Cardiac fibroblast (primary cell): Measurements from ENCODE around the gene MRPL40.

Source experiments
- DNase-seq, 2 donors: peaks; one replicate each; pipeline versions ENCODE4 v3.0.0 to v3.0.0-alpha.2; 2010; ENCODE audit warnings: low read depth in 2 of 2
- H3K4me3 ChIP-seq, 2 donors: replicated peaks in 1 of 2; 1 replicate in 1 of 2; 2 replicates in 1 of 2; pipeline ENCODE4 v1.5.1; 2011; ENCODE audit warnings: low read depth in 2 of 2, low read length in 2 of 2, mild to moderate bottlenecking in 2 of 2, moderate library complexity in 1 of 2
- CTCF ChIP-seq: IDR thresholded peaks from one replicate; pipeline ENCODE4 v1.5.1; 2011; ENCODE audit warnings: low read depth, mild to moderate bottlenecking, low read length, inconsistent platforms

The MRPL40 gene

GRCh38 chr22:19412478-19412877 is 19.9 kb upstream of the MRPL40 start:
- no peak for TF ChIP-seq CTCF
- H3K4me3 ChIP-seq, result no peak overlapping the region
- no peak for DNase-seq

- DNase-seq, result no peak
- H3K4me3 ChIP-seq, result no peak overlapping the region
- TF ChIP-seq CTCF, result no peak
Measured at GRCh38 chr22:19412923-19413322, 19.4 kb upstream of the MRPL40 start.

- DNase-seq, result no peak
- no peak for TF ChIP-seq CTCF
- no peak overlapping the region for H3K4me3 ChIP-seq
Measured at GRCh38 chr22:19419086-19419463, 13.3 kb upstream of the MRPL40 start.

GRCh38 chr22:19419464-19420178 is 12.7 kb upstream of the MRPL40 start:
- DNase-seq, result peak; percentile 13 to 15
- no peak for TF ChIP-seq CTCF
- no peak overlapping the region for H3K4me3 ChIP-seq

GRCh38 chr22:19420321-19420720 is 12.0 kb upstream of the MRPL40 start:
- DNase-seq, result no peak
- no peak for TF ChIP-seq CTCF
- H3K4me3 ChIP-seq, result no peak overlapping the region

- TF ChIP-seq CTCF, result no peak
- H3K4me3 ChIP-seq, result no peak overlapping the region
- DNase-seq, result no peak
Measured at GRCh38 chr22:19422440-19423301, 9.7 kb upstream of the MRPL40 start.
